HG03457 (cell line): Measurements from ENCODE around the gene BGN.

Source experiments
- ATAC-seq: cut with Tn5 transposase; IDR thresholded peaks from one replicate; pipeline ENCODE4 v1.9.1; 2021; ENCODE audit warnings: moderate number of reproducible peaks; ENCODE audit not compliant: unreplicated experiment

The BGN gene

DNA sequence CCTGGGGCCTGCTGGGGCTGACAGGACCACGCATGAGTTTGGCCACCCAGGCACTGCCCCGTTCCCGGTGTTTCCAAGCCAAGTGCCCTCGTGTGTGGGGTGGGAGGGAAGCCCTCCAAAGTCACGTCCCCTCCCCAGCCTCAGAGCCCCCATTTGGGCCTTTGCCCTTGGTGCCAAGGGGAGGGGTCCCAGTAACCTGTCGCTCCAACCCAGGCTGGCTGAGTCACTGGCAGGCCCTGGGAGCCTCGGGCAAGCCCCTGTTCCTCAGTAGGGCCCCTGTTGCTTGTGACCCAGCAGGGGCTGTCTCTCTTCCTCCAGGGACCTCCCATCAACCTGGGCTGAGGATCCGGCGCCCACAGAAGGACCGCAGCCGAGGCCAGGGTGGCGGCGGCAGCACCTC lies 13.7 kb upstream of the BGN start:
- ATAC-seq = no peak

DNA sequence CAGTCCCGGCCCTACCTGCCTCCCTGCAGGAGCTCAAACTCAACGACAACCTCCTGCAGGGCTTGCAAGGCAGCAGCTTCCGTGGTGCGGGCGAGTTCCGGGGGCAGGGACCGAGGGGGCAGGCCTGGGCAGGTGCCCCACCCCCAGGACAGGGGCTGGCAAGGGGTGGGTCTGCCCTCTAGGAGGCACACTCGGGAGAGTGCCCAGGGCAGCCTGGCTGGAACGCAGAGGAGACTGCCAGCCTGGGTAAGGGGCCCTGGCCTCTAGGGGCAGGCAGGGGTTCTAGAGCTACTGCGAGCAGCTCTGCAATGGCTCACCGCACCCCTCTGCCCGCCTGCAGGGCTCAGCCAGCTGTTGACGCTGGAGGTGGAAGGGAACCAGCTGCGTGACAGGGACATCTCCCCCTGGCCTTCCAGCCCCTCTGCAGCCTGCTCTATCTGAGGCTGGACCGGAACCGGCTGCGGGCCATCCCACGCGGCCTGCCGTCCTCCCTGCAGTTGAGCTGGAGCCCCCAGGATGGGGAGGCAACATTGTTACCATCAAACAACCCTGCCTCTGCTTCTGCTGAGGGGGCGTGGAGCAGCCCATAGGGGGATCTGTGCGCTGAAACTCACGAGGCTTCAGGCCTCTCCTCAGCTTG lies 12.3 kb upstream of the BGN start:
- no peak for ATAC-seq

DNA sequence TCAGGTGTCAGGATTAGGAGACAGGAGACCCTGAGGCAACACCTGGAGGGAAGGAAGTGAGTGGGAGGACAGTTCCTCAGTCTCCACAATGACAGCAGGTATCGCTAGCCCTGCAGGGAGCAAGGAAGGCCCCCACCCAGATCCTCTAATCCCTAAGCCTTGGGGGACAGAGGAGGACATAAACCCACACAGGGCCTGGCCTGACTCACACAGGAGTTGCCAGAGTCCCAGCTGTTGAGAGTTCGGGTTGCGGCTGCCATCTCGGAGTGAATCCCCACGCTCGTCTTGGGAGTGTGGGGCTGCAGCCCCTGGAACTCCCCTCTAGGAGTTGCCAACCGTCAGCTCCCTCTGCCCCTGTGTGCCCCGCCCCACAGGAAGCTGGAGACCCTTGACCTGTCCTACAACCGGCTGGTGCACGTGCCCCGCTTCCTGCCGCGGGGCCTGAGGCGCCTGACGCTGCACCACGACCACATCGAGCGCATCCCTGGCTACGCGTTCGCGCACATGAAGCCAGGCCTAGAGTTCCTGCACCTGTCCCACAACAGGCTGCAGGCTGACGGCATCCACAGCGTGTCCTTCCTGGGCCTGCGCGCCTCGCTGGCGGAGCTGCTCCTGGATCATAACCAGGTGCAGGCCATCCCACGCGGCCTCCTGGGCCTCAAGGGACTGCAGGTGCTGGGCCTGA lies 9.2 kb upstream of the BGN start:
- no peak for ATAC-seq

DNA sequence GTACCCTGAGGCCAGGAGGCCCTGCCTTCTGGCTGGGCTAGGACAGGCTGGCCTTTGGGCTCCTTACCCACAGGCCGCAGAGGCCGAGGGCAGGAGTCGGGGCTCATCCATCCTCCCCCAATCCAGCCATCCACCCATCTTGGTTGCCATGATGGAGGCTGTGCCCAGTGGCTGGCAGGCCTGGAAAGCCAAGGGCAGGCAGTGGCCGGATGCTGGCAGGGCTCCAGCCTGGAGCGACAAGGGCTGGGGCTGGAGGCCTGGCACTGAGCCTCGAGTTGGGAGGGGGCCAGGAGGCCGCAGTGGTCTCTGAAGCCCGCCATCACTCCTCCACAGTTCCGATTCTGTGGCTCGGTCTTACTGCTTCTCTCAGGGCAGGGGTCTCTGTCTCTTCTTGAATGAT lies 8.6 kb upstream of the BGN start:
- no peak for ATAC-seq

DNA sequence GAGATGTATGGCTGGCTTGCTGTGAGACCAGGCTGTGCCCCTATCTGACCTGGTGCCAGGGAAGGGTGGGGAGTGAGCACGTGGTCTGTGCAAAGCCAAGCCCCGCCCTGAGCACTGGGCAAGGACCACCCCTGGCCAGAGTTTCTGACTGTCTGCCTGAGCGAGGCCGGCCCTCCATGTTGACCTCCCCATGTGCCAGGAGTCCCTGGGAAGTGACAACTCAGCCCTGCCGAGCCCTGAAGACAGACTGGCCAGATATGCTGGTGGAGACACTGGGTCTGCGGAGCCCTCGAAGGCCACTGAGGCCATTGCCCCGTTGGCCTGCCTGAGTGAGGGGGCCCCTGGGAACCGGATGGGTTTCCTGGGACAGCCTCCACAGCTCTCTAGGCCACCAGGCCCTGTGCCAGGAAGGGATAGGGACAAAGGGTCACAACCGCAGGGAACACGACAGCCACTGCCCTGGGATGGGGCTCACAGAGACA lies 7.1 kb upstream of the BGN start:
- no peak for ATAC-seq

DNA sequence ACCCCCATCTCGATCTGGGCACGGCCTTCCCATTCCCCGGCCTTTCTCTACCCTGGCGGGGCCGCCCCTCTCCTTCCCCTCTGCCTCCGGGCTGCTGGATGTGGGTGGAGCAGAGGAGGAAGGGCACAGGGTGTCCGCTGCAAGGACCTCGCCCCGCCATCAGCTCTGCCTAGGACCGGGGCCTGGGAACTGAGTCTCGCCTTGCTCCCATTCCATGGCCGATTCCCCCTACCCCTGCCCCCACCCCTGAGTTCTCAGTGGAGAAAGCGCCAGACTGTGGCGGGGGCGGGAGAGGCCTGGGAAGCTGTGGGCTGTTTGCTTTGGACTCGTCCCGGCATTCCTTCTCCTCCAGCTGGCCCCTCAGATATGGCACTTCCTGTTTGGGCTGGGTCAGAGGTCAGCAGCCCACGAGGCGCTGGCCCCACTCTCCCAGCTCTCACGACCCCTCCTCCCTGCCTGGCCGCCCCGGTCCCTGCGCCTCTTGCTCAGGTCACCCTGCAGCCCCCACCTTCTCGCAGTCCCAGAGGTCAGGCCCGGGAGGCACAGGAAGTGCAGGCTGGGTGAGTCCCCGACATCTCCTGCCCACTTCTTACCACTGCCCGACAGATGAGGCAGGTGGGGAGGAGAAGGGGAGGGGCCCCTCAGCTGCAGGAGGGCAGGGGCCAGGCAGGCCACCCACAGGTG lies 6.4 kb upstream of the BGN start:
- ATAC-seq = no peak

DNA sequence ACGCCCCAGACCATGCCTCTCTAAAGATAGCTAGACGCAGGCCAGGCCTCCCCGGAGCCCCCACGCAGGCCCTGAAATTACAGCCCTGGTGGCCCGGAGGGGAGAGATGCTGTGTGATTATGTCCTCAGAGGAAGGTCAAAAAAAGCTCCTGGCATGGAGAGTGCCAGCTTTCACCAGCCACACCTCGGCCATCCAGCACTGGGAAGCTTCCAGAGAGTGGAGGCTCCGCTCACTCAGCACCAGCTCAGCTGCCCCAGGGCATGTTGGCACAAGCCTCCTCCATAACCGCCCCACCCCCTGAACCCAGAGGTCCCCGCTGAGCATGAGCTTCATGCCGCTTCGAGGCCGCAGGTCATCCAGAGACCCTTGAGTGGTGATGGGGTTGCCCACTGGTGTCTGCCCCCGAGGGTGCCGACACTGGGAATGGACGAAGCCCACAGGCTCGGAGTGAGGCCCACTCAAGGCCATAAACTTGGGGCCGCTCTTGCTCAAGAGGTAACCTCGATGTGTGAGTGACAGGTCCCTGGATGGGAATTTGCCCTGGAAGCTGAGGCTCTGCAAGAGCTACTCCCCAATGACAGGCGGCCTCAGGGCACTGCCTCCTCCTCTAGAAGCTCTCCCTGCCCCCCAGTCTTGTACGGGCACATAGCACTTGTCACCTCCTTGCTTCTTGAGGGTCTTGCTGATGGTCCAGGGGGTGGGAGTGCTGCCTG lies 4.4 kb upstream of the BGN start:
- no peak for ATAC-seq

DNA sequence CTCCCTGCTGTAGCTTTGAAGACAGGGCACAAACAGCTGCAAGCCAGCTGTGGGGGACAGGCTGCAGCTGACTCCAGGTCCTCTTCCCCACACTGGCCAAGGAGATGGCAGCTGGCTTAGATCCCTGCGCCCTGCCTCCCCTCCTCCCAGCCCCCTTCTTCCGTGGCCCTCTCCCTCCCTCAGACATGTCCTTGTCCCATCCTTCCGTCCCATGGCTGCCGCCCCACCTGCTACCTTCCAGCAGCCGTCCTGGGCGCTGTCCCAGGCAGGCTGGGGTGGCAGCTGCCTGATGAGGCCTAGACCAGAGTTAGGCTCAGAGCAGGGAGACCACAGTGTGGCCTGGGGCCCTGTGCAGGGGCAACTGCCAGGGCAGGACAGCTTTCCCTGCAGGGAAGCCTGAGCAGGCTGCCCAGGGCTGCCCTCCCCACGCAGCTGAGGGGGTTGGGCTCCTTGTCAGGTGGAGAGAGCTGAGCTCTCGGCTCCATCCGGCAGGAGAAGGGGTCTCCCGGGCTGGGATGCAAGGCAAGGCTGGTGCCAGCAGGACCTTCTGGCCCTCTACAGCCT lies 3.3 kb upstream of the BGN start:
- no peak for ATAC-seq

DNA sequence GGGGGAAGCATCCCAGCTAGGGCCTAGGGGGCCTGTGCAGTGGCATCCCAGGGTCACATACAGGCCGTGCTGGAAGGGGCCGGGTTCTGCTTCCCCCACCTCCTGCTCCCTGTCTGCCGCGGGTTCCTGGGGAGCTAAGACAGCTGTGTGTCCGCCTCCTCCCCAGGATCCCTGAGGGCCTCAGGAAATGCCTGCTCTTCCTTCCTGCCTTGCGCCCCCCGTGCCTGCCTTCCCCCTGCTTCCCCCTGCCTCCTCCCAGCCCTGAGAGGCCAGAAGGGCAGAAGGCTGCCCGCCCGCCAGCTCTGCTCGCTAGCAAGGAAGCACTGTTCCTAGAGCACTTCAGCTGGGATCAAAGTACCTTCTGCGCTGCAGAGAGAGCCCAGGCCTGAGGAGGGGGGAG lies 2.9 kb upstream of the BGN start:
- ATAC-seq = no peak

DNA sequence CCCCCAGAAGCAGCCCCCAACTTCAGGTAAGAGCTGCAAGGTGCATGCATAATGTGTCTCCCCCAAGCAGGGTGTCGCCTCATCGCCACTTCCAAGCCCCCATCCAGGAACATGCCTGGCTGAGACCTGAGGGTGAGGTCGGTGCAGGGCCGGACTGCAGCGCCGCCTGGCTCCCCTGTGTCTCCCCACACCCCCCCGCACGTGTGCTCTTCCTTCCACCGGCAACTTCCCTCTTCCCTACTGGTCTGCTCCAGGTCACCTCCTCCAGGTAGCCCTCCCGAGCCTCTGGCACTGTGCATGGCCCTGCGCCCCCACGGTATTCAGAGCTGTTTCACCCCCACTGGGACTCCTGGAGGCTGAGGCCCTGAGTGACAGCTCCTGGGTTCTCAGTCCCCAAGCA lies 2.2 kb upstream of the BGN start:
- ATAC-seq = no peak

DNA sequence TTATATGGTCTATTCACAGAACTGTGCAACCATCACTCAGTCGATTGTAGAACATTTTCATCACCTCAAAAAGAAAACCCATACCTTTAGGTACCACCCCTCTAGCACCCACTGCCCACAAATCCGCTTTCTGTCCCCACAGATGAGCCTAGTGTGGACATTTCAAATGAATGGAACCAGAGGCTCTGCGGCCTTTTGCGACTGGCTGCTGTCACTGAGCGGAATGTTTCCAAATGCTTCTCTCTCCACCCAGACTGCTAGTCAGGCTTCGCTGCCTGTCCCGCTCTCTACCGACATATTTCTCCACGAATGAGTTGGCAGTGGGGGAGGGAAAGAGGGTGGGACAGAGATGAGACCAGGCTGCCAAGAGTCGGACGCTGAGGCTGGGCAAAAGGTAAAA lies 1.7 kb upstream of the BGN start:
- ATAC-seq = no peak

DNA sequence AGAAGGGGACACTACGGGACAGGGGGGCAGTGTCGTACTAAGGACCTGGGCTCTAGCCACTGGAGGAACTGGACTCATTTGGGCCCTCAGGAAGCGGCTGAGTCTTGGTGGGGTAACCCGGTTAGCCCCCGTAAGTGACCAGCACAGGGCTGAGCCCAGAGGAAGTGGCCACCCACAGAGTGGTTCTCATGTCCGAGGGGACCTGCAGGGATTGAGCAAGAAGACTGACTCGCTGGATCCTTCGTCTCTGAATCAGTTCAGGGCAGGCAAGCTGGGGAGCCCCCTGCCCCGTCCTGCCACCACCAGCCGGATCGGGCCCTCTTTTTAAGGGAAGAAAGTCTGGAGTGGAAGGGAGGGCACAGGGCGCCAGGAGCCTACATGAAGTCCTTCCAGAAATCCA lies 719 bp upstream of the BGN start:
- ATAC-seq = no peak

DNA sequence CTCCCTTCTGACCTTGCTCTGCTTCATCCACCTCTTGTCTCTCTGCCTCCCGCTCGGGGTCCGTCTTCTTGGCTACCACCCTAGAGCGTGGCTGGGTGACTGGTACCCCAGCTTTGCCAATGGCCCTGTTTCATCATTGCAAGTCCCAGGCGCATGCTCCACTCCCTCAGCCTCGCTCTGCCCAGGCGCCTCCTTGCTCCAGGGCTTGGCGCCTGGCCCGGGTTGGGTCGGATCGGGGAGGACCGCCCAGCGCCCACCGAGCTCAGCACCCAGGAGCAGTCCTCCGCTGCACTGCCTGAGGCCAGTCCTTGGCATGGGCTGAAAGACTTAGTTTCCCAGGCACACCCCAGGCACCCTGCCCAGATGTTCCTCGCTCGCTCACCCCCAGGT lies 577 bp downstream of the BGN start:
- ATAC-seq = no peak

DNA sequence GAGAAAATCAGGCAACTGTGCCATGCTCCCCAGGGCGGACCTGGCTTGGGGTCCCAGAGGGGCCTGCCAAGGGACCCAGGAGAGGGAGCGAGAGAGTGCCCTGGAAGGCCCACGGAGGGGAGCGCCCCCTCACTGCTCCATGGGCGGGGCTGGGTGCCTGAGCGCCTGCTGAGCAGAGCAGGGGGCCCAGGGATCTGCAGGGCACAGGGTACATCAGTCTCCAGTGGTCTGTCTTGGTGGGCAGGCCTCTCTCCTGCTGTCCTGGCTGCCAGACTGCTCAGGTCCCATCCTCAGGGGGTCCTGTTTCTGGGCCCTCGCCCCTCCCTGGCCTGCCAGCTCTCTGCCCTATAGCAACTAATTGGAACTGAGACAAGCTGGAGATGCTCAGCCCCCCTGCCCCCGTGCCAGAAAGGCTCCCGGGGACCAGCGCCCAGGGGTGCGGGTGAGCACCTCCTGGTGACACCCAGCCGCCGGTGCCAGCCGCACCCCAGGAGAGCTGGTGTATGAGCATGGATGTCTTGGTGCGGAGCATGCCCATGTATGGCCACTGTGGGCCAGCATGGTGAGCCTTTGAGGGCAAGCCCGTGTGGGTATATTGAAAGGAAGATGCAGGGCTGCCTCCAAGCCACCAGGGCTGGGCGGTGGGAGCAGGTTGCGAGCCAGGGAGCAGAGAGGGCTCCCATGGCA lies 1.3 kb downstream of the BGN start:
- ATAC-seq = no peak

DNA sequence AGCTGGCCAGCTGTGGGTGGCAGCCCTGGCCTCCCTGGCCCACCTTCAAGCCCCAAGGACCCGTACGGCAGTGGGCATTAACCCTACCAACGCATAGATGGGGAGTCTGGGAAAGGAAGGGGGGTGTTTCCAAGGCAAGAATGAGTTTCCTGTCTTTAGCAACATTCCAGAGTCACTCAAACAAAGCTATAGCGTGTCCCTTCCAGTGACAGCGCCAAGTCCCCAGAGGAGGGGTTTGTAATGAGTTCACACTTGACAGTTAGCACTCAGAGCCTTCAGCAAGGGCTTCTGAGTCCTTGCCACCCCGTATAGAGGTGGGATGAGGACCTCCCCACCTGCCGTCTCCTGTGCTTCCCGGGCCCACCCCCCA lies 1.8 kb downstream of the BGN start:
- no peak for ATAC-seq

DNA sequence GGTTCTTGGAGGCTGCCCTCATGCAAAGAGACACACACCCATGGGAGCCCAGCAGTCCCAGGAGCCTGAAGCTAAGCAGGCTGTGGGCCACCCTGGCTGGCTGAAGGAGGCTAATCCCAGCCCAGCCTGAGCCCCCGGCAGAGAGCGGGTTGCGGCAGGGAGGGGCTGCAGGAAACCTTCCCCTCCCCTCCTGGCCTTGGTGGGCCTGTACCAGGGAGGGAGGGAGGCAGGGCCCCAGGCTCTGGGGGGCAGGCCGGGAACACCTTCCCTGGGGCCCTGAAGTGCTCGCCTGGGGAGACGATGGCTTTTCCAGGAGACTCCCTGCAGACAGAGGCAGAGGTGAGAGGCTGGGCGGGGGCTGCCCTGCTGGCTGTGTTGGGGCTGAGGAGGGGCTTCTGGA lies 3.7 kb downstream of the BGN start:
- ATAC-seq = no peak

DNA sequence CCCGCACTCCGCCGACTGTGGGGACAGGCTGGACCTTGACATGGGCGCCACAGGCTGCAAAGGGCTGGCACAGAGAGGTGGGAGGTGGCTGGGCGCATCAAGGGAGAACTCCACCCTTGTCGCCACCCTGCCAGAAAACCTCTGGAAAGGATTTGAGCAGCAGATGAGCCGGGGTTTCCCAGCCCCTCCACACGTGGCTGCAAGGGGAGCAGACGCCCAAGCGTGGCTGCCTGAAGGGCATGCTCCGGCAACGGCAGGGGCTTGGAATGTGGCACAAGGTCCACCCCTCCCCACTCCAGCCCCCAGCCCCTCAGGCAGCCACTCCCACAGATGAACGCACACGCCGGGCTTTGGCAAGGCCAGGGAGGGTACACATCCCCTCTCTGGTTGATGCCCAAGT lies 4.6 kb downstream of the BGN start:
- no peak for ATAC-seq

DNA sequence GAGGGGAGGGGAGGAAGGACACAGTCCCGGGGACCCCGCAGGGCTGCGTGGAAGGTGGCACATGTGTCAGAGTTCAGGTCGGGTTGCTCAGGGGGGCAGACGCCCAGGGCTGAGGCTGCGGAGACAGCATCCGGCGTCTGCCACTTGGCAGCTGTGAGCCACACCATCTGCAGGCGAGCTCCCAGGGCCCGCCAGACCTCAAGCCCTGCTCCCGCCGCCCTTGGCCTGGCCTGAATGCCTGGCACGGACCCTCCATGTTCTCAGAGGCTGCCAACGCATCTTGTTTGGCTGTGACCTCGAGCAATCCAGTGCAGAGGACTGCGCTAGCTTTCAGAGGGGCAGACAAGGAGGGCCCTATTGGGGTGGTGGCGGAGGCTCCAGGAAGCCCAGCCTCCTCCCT lies 5.1 kb downstream of the BGN start:
- no peak for ATAC-seq

DNA sequence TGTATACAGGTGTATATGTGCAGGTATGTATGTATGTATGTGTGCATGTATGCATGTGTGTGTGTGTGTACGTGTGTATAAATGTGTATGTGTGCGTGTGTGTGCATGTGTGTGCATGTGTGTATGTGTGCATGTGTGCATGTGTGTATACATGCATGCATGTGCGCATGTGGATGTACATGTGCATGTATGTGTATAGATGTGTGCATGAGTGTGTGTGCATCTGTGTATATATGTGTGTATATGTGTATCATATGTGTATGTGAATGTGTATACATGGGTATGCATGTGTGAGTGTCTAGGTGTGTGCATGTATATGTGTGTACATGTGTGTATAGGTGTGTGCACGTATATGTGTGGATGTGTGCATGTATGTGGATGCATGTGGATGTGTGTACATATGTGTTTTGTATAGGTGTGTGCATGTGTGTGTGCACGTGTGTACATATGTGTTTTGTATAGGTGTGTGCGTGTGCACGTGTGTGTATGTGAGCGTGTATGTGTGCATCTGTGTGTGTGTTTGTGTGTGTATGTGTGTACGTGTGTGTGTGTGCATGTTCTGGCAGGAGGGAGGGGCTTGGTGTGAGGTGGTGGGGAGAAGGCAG lies 6.0 kb downstream of the BGN start:
- ATAC-seq = no peak

DNA sequence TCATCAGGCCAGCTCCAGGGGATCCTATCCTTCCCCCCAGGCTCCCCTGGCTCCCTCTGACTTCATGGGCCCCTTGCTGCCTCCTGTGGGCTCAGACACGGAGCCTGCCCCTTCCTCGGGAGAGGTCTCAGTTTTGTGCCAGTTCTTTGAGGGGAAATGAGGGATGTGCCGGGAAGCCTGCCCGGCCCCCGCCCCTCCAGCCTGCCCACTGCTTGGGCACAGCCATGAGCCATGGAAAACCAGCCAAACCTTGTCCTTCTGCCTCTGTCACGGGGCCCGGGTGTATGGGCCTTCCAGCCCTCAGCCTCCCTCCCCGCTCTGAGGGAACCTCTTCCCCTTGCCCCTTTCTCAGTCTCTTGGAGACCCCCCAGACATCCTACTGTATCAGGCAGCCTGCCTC lies 6.8 kb downstream of the BGN start:
- ATAC-seq = no peak

DNA sequence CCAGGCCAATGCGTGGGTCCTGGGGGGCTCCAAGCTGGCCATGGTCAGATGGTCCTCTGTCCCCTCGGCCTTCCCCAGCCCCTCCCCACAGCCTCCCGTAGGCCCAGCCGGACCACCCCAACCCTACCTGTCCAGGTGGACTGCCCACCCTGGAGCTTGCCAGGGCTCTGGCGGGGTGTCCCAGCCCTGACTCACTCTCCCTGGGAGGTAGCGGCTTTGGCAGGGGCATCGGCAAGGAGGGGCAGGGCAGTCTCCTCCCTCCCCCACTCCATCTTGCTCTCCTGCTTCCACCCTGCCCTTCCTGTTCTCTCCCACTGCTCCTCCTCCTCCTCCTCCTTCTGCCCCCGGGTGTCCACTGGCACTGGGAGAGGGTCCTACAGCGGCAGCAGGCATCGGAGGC lies 7.4 kb downstream of the BGN start:
- ATAC-seq = no peak
